C4-2B (cell line): ENCODE measurements around the gene ARL15.

Experiments
- H3K27ac ChIP-seq: fragments of 450-650 bp; 2 replicates; pipeline ENCODE4 v1.5.1; 2017
- ZFX ChIP-seq: fragments of 450-650 bp; IDR thresholded peaks from 2 replicates; pipeline ENCODE4 v1.6.1; 2017
- TF ChIP-seq, protein P1 (sequence below): fragments of 450-650 bp; conservative IDR thresholded peaks from 2 replicates; pipeline ENCODE4 v1.5.1; 2017; ENCODE audit warnings: mild to moderate bottlenecking

ARL15 gene

DNA sequence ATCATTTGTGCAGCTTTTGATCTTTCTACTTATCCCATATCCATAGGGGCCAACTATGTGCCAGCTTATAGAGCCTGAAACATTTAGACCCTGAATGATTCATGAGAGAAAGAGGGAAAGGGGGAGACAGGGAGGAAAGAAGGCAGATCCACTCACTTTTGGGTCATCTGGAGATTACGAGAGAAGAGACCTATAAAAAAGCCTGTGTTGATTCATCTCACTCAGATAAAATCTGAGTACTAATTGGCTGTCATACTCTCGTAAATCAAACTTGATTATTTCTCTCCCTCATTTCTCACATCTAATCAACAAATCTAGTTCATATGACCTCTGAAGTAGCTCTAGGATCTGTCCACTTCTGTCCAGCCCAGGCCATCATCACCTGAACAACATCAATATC, 137.1 kb downstream of the ARL15 start:
- TF ChIP-seq, protein P1, sequence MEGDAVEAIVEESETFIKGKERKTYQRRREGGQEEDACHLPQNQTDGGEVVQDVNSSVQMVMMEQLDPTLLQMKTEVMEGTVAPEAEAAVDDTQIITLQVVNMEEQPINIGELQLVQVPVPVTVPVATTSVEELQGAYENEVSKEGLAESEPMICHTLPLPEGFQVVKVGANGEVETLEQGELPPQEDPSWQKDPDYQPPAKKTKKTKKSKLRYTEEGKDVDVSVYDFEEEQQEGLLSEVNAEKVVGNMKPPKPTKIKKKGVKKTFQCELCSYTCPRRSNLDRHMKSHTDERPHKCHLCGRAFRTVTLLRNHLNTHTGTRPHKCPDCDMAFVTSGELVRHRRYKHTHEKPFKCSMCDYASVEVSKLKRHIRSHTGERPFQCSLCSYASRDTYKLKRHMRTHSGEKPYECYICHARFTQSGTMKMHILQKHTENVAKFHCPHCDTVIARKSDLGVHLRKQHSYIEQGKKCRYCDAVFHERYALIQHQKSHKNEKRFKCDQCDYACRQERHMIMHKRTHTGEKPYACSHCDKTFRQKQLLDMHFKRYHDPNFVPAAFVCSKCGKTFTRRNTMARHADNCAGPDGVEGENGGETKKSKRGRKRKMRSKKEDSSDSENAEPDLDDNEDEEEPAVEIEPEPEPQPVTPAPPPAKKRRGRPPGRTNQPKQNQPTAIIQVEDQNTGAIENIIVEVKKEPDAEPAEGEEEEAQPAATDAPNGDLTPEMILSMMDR: no peak
- TF ChIP-seq ZFX: no peak

DNA sequence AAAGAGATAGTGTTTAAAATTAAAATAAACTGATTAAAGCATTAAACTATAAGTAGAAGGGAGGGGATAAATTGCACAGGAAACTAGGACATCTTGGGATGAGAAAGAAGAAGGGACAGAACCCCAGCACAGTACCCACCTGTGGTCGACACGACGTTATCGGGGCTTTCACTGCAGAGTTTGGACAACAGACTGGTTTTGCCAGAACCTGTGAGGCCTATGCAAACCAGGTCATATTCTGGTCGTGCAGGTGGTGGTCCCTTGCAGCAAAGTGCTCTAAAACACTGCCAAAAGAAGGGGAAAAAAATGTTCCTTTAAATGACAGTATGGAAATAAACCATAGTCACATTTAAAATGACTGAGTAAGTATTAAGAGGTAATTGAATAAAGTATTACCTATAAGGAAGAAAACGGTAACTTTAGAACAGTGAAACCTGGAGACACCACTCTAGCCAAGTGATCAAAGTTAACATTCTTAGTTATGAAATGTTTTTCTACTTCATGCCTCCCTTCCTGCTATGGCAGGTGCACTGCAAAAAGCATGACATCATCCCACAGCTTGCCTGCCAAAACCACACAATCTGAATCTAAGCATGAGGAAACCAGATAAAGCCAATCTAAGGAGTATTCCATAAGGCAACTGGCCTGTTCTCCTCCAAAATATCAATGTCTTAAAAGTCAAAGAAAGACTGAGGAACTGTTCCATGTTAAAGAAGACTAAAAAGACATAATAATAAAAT, 138.6 kb downstream of the ARL15 start:
- no peak for TF ChIP-seq ZFX
- TF ChIP-seq, protein P1: no peak

More for the DNA sequence above, 137.1 kb downstream of the ARL15 start:
- H3K27ac ChIP-seq: no peak overlapping the region

DNA sequence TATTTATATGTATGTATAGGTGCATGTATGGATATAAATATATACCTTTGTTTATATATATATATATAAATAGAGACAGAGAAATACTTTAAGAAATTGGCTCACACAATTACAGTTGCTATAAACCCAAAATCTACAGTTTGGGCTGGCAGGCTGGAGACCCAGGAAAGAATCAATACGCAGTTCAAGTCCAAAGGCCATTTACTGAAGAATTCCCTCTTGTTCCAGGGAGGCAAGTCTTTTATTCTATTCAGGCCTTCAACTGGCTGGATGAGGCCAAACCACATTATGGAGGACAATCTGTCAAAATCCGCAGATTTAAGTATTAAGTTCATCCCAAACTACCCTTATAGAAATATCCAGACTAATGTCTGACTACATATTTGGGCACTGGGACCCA, 144.7 kb downstream of the ARL15 start:
- H3K27ac ChIP-seq: no peak overlapping the region
- TF ChIP-seq, protein P1: no peak
- no peak for TF ChIP-seq ZFX

More for the DNA sequence above, 138.6 kb downstream of the ARL15 start:
- H3K27ac ChIP-seq: no peak overlapping the region

DNA sequence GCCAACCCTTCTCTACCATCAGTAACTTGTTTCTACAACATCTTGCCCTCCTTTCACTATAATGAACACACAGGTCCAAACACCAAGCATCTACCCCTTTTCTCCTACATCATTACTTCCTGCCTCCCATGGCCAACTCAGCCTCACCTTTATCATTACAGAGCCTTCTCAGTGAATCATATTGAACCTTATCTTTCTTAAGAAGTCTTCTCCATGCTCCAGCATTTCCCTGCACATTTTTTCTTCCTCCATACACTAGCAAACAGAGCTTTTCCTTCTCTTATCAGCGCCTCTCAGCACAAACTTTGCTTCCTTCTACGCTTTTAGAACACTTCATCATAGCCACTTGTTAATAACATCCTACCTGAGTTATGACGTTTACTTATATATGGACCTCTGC, 148.2 kb downstream of the ARL15 start:
- no peak for TF ChIP-seq ZFX
- TF ChIP-seq, protein P1: no peak
- no peak overlapping the region for H3K27ac ChIP-seq

DNA sequence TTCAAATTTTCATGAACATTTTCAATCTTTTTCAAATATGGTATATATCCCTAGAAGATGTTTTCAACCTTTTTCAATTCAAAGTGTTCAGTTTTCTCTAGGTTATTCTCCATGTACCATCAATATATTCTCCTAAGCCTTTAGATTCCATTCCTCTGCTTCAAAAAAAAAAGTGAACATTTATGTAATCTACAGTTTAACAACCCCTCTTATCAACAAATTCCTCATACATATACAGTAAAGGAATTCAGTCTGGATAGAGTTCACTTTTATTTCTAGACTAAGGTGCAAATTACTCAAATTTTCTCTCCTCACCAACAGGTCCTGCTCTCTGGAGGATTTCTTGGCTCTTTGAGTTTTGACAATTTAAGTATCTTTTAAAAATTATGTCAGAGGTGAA, 150.0 kb downstream of the ARL15 start:
- H3K27ac ChIP-seq: no peak overlapping the region
- no peak for TF ChIP-seq ZFX
- TF ChIP-seq, protein P1: no peak

DNA sequence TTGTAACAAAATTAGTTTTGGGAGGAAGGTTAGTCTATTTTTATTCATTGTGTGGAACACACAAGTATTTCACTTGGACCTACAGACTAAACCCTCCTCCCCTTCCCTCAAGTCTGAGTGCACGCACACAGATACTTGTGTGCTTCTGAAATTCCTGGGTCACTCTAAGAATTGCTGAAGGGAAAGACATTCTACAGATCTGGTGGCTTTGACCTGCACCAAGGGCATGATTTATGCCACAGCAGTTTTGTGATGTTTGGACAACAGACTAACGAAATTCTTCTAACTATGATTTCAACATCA, 150.5 kb downstream of the ARL15 start:
- TF ChIP-seq ZFX: no peak
- TF ChIP-seq, protein P1: no peak
- no peak overlapping the region for H3K27ac ChIP-seq

DNA sequence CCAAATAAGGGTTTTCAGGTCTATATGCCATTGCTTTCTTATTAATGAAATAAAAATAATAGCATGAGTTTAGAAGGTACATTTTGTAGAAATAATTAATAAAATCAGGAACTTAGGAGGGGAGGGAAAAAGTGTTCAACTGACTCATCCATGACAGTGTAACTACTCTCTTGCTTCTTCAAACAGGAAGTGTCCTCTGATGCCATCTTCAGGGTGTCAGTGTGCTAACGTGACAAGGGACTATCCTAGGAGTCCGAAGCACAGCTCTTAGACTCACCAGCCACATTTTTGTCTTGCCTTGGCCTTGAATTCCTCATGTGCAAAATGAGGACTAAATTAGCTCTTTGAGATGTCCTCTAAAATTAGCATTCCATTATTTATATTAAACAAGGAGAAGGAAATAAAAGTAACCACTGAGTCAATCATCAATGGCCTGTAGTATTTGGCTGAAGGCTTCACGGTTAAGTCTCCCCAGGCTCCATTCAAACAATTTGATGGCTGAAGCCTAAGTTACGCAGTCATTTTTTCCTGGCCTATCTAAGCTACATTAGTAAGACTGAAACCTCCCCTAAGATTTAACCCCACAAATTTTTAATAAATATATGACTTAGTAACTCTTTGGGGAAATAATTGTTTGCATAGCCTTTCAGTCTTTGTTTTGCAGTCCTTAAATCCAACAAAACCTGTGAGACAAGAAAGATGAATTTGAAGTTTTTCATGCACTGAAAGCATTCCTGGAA, 151.1 kb downstream of the ARL15 start:
- TF ChIP-seq ZFX: no peak
- TF ChIP-seq, protein P1: peak; percentile 13; the same call in 1 of the 2 replicates
- no peak overlapping the region for H3K27ac ChIP-seq
